HUDEP-2 (cell line): ENCODE measurements around the gene C1orf52.

Experiments used
- DNase-seq, 76 experiments: peaks; one replicate each; lab custom pipeline; 2025; ENCODE audit not compliant: unreplicated experiment in 76 of 76; lab: John Stamatoyannopoulos, UW

The C1orf52 gene

GRCh38 chr1:85201340-85202091 is 57.9 kb downstream of the C1orf52 start:
- peak in 47 of 76 experiments; percentile 6 to 63 (median 37) for DNase-seq

DNA sequence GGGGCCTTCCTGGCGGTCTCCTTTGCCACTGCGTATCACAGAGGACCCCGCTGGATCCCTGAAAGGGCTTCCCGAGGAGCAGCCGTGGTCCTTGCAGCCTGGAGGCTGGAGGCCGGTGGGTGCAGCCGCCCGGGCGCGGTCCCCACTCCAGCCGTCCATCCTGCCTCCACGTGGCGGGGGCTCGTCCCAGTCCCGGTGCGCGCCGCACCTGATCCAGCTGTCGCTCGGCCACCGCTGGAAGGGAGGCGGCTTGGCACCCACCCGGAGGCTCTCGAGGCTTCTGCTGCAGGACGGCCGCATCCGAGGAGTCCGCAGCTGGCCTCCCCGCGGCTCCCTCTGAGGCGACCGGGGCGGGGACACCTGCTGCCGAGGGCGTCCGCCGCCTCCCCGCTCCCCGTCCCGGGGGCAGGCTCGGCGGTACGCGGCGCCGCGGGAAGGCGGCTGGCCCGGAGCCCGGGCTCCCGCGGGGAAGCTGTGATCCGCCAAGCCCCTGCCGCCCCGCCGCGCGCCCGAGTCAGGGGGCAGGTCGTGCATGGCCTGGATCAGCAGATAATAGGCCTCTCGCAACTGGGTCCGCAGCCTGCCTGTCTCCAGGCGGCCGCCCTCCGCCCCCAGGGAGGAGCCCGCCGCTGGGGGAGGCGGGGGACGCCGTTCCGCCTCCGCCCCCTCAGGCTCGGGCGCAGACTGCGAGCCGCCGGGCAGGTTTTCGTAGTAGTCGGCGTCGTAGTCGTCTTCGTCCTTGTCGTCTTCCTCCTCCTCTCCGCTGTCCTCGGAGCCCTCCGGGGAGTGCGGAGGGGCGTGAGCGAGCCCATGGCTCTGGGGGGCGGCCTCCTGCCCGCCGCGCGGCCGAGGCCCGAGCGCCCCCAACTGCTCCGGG is 58.8 kb downstream of the C1orf52 start, which contains the start of gene SYDE2:
TSS of gene SYDE2 (minus strand) at position 554 of the 877 bp plus-strand sequence. CDS start at position 534, 20 bp downstream.
- DNase-seq: peak in 72 of 76 experiments; percentile 4 to 85 (median 64)
